Hepatocyte (in vitro differentiated cells): ENCODE measurements around the gene RNF41.

ENCODE experiments used
- EZH2 ChIP-seq: fragments of 200-600 bp; sonication (generic); IDR thresholded peaks from 2 replicates; pipeline ENCODE4 v1.6.1; 2016; ENCODE audit warnings: antibody characterized with exemption, mild to moderate bottlenecking, borderline replicate concordance
- TF ChIP-seq, protein P1 (sequence below): fragments of 200-600 bp; sonication (generic); IDR thresholded peaks from 2 replicates; pipeline ENCODE4 v1.5.1; 2016; ENCODE audit warnings: antibody characterized with exemption, mild to moderate bottlenecking; ENCODE audit not compliant: poor library complexity

DNA sequence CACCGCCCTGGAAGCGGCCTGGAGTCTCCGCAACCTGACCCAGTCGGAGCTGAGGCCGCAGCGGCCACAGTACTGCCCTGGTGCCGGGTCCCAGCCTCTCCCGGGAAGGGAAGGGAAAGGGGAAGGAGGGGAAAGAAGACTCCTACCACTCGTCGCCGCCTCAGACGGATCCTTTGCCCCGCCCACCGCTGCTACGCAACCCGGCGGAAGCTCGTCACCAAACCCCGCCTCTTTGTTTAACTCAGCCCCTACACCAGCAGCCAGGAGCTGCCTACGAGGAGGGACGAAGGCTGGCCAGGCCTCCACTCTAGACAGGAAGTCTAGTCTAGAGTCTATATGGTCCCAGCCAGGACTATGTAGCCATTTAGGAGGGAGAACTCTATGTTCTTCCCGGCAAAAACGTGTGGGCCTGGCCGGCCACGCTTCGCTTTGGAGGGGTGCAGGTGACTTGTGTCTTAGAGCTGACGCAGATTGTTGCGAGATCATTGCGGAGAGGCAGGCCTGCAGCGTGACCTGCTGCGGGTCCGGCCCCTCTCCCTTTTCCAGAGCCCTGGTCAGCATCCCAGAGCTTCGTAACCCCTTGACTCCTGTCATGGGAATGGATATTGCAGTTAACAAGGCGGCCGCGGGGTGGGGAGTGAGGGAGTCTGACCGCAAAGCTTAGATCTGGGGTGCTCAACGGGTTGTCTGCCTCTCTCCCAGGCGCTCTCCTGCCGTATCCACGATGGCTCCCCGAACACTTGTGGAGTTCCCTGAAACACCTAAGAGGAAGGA, at the start of gene RNF41:
- no peak for TF ChIP-seq EZH2
- TF ChIP-seq, protein P1, sequence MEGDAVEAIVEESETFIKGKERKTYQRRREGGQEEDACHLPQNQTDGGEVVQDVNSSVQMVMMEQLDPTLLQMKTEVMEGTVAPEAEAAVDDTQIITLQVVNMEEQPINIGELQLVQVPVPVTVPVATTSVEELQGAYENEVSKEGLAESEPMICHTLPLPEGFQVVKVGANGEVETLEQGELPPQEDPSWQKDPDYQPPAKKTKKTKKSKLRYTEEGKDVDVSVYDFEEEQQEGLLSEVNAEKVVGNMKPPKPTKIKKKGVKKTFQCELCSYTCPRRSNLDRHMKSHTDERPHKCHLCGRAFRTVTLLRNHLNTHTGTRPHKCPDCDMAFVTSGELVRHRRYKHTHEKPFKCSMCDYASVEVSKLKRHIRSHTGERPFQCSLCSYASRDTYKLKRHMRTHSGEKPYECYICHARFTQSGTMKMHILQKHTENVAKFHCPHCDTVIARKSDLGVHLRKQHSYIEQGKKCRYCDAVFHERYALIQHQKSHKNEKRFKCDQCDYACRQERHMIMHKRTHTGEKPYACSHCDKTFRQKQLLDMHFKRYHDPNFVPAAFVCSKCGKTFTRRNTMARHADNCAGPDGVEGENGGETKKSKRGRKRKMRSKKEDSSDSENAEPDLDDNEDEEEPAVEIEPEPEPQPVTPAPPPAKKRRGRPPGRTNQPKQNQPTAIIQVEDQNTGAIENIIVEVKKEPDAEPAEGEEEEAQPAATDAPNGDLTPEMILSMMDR: no peak
